GM19397 (cell line): ENCODE measurements around the gene TMPRSS5.
"Not testable (repeated sequence)": the region's sequence is repeated elsewhere in the genome, so short reads cannot be mapped to it uniquely, and the experiment has no call there.

Experiments
- ATAC-seq: cut with Tn5 transposase; IDR thresholded peaks from one replicate; pipeline ENCODE4 v1.9.1; 2021; ENCODE audit warnings: mild to moderate bottlenecking, moderate library complexity; ENCODE audit not compliant: unreplicated experiment

The TMPRSS5 gene

DNA sequence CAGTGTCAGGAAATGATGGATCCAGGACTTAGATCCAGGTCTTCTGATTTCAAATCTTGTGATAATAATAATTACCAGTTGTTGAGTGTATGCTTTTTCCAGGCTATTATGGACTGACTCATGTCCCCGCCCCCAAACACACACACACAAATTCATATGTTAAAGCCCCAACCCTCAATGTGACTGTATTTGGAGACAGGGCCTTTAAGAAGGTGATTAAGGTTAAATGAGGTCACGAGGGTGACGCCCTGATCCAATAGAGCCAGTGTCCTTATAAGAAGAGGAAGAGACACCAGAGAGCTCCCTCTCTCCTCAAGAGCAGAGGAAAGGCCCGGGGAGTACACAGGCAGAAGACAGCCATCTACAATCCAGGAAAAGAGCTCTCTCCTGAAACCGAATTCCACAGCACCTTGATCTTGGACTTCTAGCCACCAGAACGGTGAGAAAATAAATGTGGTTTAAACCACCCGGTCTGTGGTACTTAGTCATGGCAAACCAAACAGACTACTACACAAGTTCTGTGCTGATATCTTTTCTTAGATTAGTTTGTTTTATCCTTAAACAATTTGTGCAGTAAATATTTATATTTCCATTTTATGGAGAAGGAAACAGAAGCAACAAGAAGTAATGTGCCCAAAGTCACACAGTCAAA is 8.2 kb downstream of the TMPRSS5 start:
- no peak for ATAC-seq

DNA sequence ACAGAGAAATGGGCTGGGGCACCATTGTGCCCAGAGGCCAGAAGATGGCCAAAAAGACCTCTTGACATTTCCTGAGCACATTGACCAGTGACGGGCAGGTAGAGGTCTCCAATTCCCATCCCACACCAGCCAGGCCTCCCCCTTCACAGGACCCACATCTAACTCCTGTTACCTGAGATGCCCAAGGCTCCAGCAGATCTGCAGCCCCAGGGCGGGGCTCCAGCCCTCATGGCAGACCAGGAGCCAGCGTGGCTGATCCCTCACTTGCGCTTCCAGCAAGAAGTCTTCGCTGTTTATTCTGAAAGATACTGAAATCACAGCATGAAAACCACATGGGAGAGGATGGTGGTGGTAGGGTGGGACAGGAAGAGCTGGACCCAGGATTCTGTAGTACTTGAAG is 9.0 kb downstream of the TMPRSS5 start:
- ATAC-seq = no peak

DNA sequence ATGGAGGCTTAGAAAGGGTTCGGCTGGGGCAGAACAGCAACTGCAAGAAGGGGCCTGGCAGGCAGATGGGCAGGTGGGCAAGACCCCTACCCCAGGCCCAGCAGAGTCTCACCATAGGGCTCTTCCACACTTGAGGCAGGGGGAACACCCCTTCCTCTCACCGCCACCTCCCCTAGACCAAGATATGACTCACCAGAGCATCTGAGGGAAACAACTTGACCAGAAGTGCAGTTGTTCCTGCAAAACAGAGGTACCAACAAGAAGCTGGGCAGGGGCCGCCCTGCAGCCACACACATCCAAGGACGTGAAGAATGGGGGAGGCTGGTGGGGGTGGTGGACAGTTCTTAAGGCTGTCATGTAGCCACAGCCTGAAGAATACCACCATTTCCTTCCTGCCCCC is 10.9 kb downstream of the TMPRSS5 start:
- ATAC-seq = no peak

DNA sequence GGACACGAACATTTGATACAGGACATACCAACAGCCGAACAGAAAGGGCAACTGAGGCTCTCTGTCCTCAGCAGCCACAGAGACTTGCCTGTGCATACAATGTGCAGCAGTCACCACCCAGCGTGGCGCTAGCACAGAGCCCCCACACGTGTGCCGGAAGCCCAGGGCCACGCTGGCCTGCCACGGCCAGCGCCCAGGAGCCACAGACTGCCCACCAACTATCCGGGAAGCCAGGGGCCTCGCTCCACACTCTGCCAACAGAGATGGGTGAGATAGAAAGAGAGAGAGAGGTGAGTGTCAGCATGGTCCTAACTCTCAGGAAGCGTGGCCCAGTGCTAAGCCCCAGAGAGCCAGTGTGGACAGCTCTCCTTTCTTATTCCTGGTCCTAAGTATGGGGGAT is 11.7 kb downstream of the TMPRSS5 start:
- no peak for ATAC-seq

DNA sequence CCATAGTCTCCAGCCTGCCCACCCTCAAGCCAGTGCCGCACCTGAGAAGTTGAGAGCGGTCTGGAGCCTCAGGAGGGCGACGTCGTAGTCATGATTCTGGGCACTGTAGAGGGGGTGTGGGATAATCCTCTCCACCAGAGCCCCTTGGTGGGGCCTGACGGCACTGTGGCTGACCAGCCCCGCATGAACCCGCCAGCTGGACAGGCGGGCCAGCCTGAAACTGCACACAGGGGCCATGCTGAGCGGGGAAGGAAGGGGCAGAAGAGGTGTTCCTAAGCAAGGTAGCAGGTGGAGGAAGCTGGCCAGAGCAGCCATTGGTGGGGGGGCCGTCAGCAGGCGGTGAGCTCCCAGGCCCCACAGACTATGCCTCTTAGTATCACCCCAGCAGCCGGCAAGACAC is 13.1 kb downstream of the TMPRSS5 start:
- no peak for ATAC-seq

DNA sequence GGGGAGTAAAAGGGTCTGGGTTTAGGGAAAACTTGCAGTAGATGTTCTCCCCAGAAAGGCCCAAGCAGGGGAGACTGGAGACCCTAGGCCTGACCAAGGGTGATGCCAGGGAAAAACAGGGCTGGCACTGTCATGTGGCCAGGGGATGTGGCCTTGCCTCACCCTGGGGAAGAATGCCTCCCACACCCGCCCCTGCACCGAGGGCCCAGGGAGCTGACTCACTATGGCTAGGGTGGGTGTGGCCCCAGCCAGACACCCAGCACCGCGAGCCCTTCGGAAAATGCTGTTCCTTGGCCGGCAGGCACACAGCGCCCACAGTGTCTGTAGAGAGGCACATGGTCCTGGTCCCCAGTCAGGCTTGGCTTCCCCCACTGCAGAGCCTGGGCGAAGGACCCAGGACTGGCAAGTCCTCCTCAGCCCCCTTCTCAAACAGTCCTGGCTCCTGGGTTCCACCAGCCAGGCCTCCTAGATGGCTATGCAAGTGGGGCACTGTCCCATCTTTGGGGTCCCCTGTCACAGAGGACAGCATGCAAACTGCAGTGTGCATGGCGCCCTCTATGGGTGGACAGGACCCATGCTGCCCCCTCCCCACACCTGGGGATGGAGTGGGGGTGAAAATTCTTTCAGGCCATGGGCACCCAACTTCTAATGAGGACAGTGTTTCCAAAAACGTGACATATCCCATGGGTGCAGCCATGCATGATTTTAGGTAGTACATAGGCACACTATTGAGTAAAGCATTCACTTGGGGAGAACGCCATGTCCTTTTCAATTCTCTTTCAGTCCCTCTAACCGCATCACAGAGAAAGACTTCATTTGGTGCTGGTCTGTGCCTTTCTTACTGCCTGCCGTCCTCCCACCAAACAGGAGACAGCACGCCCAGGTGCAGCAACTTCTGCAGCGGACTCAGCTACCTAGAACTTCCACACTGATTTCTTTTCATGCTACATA is 15.2 kb downstream of the TMPRSS5 start:
- no peak for ATAC-seq

DNA sequence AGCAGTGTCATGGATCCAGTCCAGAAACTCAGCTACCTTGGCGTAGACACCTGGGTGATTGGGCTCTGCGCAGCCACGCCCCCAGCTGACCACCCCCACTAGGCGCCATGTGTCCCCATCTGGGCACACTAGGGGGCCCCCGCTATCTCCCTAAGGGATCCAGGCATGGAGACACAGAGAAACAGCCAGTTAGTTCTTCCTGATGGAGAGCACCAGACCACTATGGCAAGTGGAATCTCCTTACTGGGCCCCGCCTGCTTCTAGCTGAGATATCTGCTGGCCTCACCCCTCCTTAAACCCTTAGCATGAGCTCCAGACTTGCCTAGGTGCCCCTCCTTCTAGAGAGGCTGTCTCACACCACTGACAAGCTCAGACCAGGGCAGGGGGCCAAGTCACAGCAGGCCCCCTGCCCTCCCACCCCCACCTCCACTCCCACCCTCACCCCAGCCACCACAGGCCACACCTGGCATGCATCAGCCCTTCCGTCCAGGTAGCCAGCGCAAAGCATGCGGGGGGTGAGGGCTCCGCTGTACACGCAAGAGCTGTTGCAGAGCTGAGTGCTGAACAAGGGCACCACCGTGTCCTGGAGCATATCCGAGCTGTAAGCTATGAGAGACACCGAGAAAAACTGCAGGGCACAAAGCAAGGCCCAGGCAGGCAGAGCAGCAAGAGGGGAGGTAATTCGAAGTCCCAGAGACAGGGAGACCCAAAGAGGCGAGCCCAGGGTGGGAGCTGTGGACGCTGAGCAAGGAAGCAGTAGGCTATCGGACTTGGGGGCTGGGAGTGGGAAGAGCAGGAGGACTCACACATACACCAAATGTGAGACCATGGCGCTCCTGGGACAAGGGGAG is 16.1 kb downstream of the TMPRSS5 start:
- no peak for ATAC-seq

DNA sequence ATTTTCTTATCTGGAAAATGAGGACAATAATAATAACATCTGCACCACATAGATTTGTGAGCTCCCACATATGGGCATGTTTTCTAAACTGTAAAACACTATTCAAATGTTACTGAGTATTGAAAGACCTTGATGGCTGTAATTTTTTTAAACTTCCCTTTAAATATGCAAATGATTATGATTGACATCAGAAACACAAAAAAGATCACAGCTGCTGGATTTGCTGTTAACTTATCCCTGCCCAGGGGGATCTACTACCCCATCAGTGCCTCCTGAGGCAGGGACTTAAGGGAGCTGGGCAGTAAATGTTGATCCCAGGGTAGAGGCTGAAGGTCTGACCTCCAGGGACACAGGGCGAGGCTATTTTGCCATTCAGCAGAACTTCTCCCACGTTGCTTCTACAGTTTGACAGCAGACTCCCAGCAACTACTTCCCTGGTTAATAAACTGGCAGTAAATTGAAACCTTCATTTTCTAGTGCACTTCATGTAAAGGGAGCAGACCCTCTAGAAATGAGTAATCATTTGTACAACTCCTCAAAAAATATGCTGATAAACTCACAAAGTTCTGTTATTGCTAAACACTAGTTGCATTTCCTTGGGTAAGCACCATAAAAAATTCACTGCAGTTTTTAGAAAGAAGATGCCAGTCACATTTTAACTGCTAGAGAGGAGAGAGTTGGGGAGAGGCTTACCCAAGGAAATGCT is 20.3 kb downstream of the TMPRSS5 start:
- no peak for ATAC-seq

DNA sequence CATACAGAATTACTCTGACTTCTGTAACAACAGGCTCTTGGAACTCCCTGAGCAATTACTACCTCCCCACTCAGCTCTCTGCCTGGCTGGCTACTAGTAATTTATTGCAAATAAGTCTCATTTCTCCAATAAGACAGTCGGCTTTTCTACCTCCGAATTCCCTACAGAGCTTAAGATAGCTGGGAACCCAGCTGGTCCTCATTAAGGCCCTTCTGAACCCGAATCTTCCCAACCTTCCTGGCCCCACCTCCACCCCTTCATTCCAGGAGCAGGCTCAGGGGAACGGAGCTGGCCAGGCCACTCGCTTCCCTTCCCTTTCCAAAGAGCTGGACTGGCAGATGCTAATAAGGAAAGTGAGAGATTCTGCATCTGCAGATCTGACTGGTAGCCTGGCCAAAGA is 21.6 kb downstream of the TMPRSS5 start:
- ATAC-seq = no peak

DNA sequence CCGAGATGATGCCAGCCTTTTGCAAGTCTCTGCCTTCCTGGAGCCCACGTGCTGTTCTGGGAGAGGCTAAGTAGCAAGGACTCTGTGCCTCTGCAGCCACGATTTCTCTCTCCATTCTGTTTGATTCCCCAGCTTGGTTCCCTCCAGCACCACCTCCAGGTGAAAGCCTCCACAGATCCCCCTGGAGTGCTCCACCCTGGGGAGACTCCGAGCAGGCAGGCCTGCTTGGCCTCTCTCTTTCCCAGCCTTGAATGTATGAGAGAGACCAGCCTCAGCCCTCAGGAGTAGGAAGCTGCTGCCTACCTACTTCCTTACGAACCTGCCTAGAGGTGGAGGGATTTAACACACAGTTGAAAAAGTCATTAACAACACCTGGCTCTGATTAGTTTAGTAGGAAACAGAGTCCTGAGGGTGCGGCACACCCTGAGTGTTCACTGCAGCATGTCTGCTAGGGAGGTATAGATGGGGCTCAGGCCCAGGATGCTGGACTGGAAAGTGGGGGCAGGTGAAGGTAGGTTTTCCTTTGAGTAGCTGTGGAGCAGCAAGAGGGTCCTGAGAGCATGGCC is 22.5 kb downstream of the TMPRSS5 start:
- no peak for ATAC-seq

DNA sequence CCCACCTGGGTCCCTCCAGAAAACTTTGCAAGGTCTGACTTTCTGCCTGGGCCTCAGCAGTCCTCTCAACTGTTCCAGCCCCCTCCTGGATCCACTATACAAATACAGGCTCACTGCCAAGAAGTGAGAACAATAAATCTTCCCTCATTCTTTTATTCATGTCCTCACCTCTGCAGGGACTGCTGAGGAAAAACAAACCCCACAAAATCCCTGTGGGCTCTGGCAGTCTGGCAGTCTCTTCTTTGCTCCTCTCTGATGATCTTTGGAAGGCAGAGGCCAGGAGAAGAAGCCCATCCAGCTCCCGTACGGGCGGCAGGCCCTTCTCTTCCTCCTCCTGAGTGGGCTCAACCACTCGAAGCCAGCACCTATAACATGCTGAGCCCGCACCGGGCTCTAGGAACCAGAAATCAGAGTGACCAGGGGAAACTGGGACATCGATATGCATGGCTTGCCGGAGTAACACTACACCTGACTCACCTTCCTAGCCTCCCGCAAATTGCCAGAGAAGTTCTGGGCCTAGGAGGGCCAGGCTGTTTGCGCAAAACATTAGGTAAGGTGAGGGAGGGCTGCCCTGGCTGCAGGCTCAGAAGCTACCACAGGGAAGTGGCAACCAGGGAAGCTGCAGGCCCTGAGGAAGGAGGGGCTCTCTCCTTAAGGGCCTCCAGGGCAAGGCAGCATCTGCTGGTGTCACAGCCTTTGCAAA is 24.2 kb downstream of the TMPRSS5 start:
- no peak for ATAC-seq

DNA sequence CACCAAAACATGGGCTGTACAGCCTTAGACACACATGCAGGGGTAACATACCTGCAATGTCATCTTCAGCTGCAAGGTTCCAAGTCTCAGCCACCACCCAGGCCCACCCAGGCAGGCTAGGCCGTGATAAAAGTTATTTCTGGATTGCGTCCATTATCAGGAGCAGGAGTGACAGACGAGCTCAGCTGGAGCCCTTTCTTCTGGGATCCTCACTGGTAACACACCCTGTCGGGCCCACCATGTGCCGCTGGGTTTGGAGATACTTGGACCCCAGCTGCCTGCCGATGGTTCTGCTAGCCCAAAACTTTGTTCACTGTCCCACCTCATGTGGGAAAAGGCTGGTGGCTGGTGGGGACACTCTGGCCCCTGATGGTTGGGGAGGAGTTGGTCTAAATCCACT is 24.8 kb downstream of the TMPRSS5 start:
- no peak for ATAC-seq

DNA sequence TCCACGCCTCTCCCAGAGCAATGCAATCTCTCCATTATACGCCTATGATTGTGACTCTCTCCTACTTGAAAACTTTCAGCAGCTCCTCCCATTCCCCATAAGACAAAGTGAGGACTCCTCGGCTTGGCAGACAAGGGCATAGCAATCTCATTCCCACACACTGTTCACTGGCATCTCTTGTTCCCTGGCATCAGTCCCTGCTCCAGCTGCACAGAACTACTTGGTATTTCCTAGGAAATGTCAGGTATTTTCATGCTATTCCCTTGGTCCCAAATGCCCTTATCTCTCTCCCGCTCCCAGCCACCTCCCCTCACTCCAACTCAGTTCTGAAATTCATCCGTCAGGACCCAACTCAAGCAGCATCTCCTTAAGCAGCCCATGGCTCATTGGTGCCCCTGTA is 28.4 kb downstream of the TMPRSS5 start:
- no peak for ATAC-seq

DNA sequence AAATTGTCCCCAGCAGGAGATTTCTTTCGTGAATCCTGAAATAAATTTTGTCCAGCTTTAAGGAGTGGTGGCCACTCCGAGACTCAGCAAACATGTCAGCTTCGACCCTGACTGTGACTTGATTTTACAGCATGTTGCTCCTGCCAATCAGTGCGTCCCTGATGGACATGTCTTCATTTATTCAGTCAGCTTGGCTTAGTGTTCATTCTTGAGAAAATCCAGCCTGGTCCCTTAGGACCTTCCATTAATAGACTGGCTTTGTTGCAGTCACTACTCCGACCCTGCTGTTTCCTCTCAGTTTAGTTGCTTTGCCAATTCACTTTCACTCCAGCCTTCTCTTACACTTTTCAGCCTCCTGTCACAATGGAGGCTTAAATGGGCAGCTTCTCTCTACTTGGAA is 30.5 kb downstream of the TMPRSS5 start:
- no peak for ATAC-seq

DNA sequence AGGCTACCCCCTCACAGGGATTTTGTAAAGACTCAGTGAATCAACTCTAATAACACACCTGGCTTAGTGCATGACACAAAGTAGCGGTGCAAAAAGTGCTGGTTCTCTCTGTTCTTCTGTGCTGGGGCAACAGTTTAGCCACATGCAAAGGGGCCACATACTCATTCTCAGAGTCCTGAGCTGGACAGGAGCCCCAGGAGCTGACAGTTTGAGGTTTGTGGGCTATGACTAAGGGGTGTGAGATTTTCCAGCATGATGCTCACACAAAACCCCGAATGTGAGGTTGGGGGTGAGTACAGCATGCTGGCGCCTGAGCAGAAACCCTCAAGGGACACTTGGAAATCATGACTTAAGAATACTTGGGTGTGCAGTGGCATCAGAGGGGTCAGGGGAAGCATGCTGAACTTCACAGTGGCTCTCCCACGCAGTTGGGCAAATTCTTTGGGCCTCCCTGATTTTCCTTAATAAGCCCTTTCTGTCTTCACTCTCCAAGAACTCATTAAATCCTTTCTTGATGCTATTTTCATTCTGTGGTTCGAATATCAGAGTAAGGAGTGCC is 31.0 kb downstream of the TMPRSS5 start:
- ATAC-seq = peak; percentile 80

DNA sequence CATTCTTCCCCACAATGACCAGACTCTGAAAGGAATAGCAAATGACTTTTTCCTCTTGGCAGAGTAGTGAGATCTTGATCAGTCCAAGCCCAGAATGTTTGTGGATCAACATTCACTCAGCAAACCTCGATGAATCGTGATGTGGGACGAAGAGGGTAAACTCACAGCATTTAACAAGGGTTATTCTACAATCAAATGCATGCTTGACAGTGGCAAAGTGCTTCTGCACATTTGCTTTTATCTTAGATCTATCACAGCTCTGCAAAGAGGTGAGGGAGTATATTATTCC is 31.8 kb downstream of the TMPRSS5 start:
- no peak for ATAC-seq

DNA sequence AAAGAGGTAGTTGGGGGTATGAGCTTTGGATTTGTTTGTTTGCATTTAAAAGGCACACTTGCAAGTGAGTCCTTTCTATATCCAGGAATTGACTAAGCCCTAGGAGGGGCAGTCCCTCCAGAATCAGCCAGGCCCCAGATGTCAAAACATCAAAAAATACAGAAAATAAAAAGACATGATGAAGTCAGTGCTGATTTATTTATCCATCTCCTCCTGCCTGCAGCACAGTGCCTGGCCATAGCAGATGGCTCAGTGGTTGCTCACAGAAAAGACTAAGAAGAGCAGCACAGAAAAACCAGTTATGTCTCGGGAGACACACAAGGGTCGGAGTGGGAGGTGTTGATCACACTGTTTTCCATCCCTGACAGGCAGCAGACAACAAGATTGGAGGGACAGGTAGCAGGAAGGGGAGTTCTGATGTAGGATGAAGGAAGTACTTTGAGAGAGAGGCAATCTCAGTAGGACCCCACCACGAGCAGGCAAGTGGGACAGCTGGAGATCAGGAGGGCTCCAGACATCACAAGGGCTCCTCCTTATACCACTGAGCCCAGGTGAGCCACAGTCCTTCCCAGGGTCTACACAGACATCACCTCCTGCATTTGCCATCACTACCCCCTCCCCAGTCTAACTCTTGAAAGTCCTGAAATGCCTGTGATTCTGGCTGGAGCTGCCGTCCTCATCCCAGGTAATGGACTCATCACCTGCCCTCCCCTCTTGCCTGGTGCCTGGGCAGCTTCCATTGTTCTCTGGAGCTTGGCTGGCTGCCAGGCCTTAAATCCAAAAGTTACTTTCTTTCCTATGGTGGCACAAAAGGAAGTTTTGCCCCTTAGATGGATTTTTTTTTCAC is 32.3 kb downstream of the TMPRSS5 start:
- no peak for ATAC-seq

DNA sequence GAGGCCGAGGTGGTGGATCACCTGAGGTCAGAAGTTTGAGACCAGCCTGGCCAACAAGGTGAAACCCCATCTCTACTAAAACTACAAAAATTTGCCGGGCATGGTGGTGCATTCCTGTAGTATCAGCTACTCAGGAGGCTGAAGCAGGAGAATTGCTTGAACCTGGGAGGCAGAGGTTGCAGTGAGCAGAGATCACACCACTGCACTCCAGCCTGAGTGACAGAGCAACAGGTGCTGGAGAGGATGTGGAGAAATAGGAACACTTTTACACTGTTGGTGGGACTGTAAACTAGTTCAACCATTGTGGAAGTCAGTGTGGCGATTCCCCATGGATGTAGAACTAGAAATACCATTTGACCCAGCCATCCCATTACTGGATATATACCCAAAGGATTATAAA is 34.2 kb downstream of the TMPRSS5 start:
- not testable (repeated sequence) for ATAC-seq

DNA sequence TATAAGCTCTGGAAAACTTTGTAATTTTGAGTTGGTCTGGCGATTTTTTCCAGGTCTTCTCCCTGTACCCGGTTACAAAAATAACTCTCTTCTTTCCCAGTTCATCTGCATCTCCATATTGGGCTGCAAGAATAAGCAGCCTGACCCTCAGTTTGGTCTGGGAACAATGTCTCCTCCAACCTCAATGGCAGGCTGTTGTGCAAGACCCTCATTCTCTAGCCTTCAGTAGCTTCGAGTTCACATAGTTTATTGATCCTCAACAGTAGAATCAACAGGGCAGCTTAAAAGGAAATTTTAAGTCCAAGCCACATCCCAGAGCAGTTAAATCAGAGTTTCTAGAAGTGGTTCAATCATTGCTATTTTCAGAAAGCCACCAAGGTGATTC is 35.3 kb downstream of the TMPRSS5 start:
- ATAC-seq = no peak
